Measurements from ENCODE around the gene MYL5. TPM values are rescaled to one million over a fixed set of nuclear protein-coding genes. Genes with fewer than 3 reads are reported as not detected.

The MYL5 gene
- total RNA-seq, 4 donors from 2014 or later: 20.3 to 199 (median 33.4) TPM

- DNase-seq: peak; percentile 32
- Histone ChIP-seq H3K36me3 (peaks cover 0 to 14% (median 6%) of the 10 kb centered on the region in 4 donors), H3K4me3 (no peak overlapping the region), H3K9me3 (no peaks in the 10 kb centered on the region), H3K27ac (peak overlapping the region in 1 of 4 donors; percentile 95), H3K4me1 (peaks cover 18 to 44% (median 39%) of the 10 kb centered on the region in 4 donors), H3K27me3 (no peaks in the 10 kb centered on the region)
- WGBS, 2 donors (ENCODE audit: low coverage in 1 of 2): 75% methylated on average over 19 of the region's 19 CpGs; no CpG with 5 or more reads in 1 of the 2 donors
- TF ChIP-seq EP300 (IDR thresholded peaks at IDR 0.05; ENCODE audit: low read depth): no peak
- no peak for TF ChIP-seq POLR2AphosphoS5 (IDR thresholded peaks at IDR 0.05)
- TF ChIP-seq POLR2A (IDR thresholded peaks at IDR 0.05): no peak
- TF ChIP-seq CTCF (IDR thresholded peaks at IDR 0.05): no peak
- intact Hi-C loops (cut with DNase I; ENCODE audit: low total_unique reads) (no loop called here), in situ Hi-C loops (cut with MboI; ENCODE audit: low pct_ligation_motif_present in 1 of 4, low pct_unique_long_range_greater_than_20kb in 1 of 4, low sequenced_read_pairs in 3 of 4) (no loop called here)
Observed at GRCh38 chr4:675980-676870, 1.9 kb downstream of the MYL5 start.

GRCh38 chr4:676871-677235, 2.5 kb downstream of the MYL5 start:
- peaks cover 18 to 47% (median 42%) of the 10 kb centered on the region in 4 donors for H3K4me1 ChIP-seq
- in situ Hi-C loops (cut with MboI; ENCODE audit: low pct_ligation_motif_present in 1 of 4, low pct_unique_long_range_greater_than_20kb in 1 of 4, low sequenced_read_pairs in 3 of 4) (no loop called here), intact Hi-C loops (cut with DNase I; ENCODE audit: low total_unique reads) (no loop called here)
- H3K27ac ChIP-seq: peak overlapping the region in 1 of 4 donors; percentile 14
- H3K4me3 ChIP-seq: no peak overlapping the region
- no peaks in the 10 kb centered on the region for H3K9me3 ChIP-seq
- no peaks in the 10 kb centered on the region for H3K27me3 ChIP-seq
- peak; percentile 18 for DNase-seq
- no peak for TF ChIP-seq POLR2A (IDR thresholded peaks at IDR 0.05)
- TF ChIP-seq EP300 (IDR thresholded peaks at IDR 0.05; ENCODE audit: low read depth): no peak
- no peak for TF ChIP-seq POLR2AphosphoS5 (IDR thresholded peaks at IDR 0.05)
- TF ChIP-seq CTCF (IDR thresholded peaks at IDR 0.05): no peak
- peaks cover 0 to 9% (median 3%) of the 10 kb centered on the region in 4 donors for H3K36me3 ChIP-seq
- 78% methylated on average over 8 of the region's 8 CpGs; no CpG with 5 or more reads in 1 of the 2 donors for WGBS, 2 donors (ENCODE audit: low coverage in 1 of 2)

- H3K4me1 ChIP-seq: peaks cover 17 to 53% (median 50%) of the 10 kb centered on the region in 4 donors
- in situ Hi-C loops (cut with MboI; ENCODE audit: low pct_ligation_motif_present in 1 of 4, low pct_unique_long_range_greater_than_20kb in 1 of 4, low sequenced_read_pairs in 3 of 4) (no loop called here), intact Hi-C loops (cut with DNase I; ENCODE audit: low total_unique reads) (no loop called here)
- H3K27me3 ChIP-seq: no peaks in the 10 kb centered on the region
- 54 to 57% methylated on average over 7 to 26 of the region's 26 CpGs for WGBS, 2 donors (ENCODE audit: low coverage in 1 of 2)
- no peak overlapping the region for H3K27ac ChIP-seq
- peak; percentile 42 for DNase-seq
- peaks cover 0 to 2% (median 0%) of the 10 kb centered on the region in 4 donors for H3K36me3 ChIP-seq
- no peaks in the 10 kb centered on the region for H3K9me3 ChIP-seq
- H3K4me3 ChIP-seq: no peak overlapping the region
- TF ChIP-seq POLR2AphosphoS5 (IDR thresholded peaks at IDR 0.05) (peak in 2 of 3 donors; percentile 29 to 52), CTCF (IDR thresholded peaks at IDR 0.05) (no peak), POLR2A (IDR thresholded peaks at IDR 0.05) (peak; percentile 28), EP300 (IDR thresholded peaks at IDR 0.05; ENCODE audit: low read depth) (no peak)
Observed at GRCh38 chr4:677431-678293, 3.3 kb downstream of the MYL5 start.
